ENCODE data around the gene MEGF11.

DNA sequence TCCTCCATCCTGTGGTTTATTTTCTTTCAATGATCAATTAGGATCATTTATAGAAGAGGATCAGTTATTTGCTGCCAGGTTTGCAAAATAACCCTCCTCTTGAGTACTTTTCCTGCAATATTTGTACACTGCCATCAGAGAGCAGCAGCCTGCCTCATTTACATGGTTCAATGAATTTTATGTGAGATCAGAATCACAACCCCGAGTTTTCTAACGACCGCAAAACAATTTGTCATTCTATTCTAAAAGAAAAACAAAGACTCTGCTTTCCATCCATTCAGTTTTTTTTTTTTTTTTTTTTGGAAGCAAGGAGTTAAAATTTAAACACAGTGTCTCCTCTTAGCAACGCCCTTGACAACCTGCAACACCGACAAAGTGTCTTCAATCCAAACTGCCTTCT is 237.4 kb downstream of the MEGF11 start:
- TF ChIP-seq, protein P1, sequence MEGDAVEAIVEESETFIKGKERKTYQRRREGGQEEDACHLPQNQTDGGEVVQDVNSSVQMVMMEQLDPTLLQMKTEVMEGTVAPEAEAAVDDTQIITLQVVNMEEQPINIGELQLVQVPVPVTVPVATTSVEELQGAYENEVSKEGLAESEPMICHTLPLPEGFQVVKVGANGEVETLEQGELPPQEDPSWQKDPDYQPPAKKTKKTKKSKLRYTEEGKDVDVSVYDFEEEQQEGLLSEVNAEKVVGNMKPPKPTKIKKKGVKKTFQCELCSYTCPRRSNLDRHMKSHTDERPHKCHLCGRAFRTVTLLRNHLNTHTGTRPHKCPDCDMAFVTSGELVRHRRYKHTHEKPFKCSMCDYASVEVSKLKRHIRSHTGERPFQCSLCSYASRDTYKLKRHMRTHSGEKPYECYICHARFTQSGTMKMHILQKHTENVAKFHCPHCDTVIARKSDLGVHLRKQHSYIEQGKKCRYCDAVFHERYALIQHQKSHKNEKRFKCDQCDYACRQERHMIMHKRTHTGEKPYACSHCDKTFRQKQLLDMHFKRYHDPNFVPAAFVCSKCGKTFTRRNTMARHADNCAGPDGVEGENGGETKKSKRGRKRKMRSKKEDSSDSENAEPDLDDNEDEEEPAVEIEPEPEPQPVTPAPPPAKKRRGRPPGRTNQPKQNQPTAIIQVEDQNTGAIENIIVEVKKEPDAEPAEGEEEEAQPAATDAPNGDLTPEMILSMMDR (IDR thresholded peaks at IDR 0.05; ENCODE audit: low read depth, low read length): no peak
- no peak for TF ChIP-seq EZH2phosphoT487 (IDR thresholded peaks at IDR 0.05; ENCODE audit: low read depth)

Data from OCI-LY3 (cell line).